SK-N-SH (cell line): ENCODE results near the gene CDK4. TPM values are rescaled to one million over a fixed set of nuclear protein-coding genes. Genes with fewer than 3 reads are reported as not detected.

Experiments
- CTCF ChIA-PET: fragments of 300-600, 350-600 bp; formaldehyde crosslinking; extraction: SDS; loops from one replicate; lab custom pipeline; 2021; lab: Yijun Ruan, JAX
- POLR2A ChIA-PET: fragments of 350-600 bp; sonication (Branson Sonifier 250); formaldehyde crosslinking; extraction: SDS; loops from one replicate; lab custom pipeline; 2020; ENCODE audit warnings: antibody characterized with exemption, inconsistent platforms; lab: Yijun Ruan, JAX
- DNase-seq: peaks from one replicate; pipeline ENCODE4 v3.0.0; 2012
- H2AFZ ChIP-seq: fragments of 200-600 bp; sonication (generic); 2 replicates; pipeline ENCODE4 v1.8.1; 2016; ENCODE audit warnings: antibody characterized with exemption, mild to moderate bottlenecking, low read depth
- H3F3A ChIP-seq: fragments of 200-600 bp; sonication (generic); replicated peaks from 2 replicates; pipeline ENCODE3; 2016; ENCODE audit warnings: antibody characterized with exemption, mild to moderate bottlenecking; ENCODE audit not compliant: insufficient read depth
- H3K27ac ChIP-seq, 2 experiments: fragments of 200-500 bp in 1 of 2; fragments of 200-600 bp in 1 of 2; sonication (Bioruptor generic) in 1 of 2; sonication (generic), shearing (Covaris generic) in 1 of 2; 2 replicates each; pipeline versions ENCODE4 v1.5.1 to v1.6.1; 2014 to 2016; ENCODE audit warnings: low read depth in 2 of 2, inconsistent platforms in 1 of 2, low read length in 1 of 2, mild to moderate bottlenecking in 1 of 2, mixed read lengths in 1 of 2
- H3K27me3 ChIP-seq: fragments of 200-600 bp; sonication (generic), shearing (Covaris generic); 2 replicates; pipeline ENCODE4 v1.6.1; 2016; ENCODE audit warnings: mixed run types; ENCODE audit not compliant: insufficient read depth
- H3K36me3 ChIP-seq, 2 experiments: fragments of 200-500 bp in 1 of 2; fragments of 200-600 bp in 1 of 2; sonication (Bioruptor generic) in 1 of 2; sonication (generic) in 1 of 2; replicated peaks in 1 of 2; 2 replicates each; pipeline versions ENCODE3 to v1.5.1; 2014 to 2016; ENCODE audit warnings: low read length in 1 of 2, mild to moderate bottlenecking in 1 of 2; ENCODE audit not compliant: insufficient read depth in 2 of 2, control insufficient read depth in 1 of 2
- H3K4me1 ChIP-seq, 2 experiments: fragments of 200-500 bp in 1 of 2; fragments of 200-600 bp in 1 of 2; sonication (Bioruptor generic) in 1 of 2; sonication (generic), shearing (Covaris generic) in 1 of 2; 2 replicates each; pipeline versions ENCODE4 v1.5.1 to v1.6.1; 2014 to 2016; ENCODE audit warnings: low read depth in 1 of 2, low read length in 1 of 2, mixed run types in 1 of 2; ENCODE audit not compliant: insufficient read depth in 2 of 2, control insufficient read depth in 1 of 2
- H3K4me2 ChIP-seq: fragments of 200-600 bp; sonication (generic), shearing (Covaris generic); 2 replicates; pipeline ENCODE4 v1.6.1; 2017; ENCODE audit warnings: mixed run types
- H3K4me3 ChIP-seq, 2 experiments: fragments of 200-500 bp in 1 of 2; fragments of 200-600 bp in 1 of 2; sonication (Bioruptor generic) in 1 of 2; sonication (generic), shearing (Covaris generic) in 1 of 2; 2 replicates each; pipeline versions ENCODE4 v1.5.1 to v1.8.1; 2014 to 2016; ENCODE audit warnings: low read depth in 2 of 2, inconsistent platforms in 1 of 2, low read length in 1 of 2, mild to moderate bottlenecking in 1 of 2, mixed read lengths in 1 of 2, moderate library complexity in 1 of 2
- H3K79me2 ChIP-seq: fragments of 200-600 bp; sonication (generic); 2 replicates; pipeline ENCODE4 v1.8.1; 2017; ENCODE audit warnings: mild to moderate bottlenecking; ENCODE audit not compliant: insufficient read depth
- H3K9ac ChIP-seq: fragments of 200-600 bp; sonication (generic); 2 replicates; pipeline ENCODE4 v1.6.1; 2017; ENCODE audit warnings: mixed run types
- H3K9me2 ChIP-seq: fragments of 200-600 bp; sonication (generic); 2 replicates; pipeline ENCODE4 v1.6.1; 2017; ENCODE audit warnings: mixed run types
- H3K9me3 ChIP-seq: fragments of 200-600 bp; sonication (generic); 2 replicates; pipeline ENCODE4 v1.6.1; 2017; ENCODE audit warnings: mixed run types, mild to moderate bottlenecking, moderate library complexity
- H4K20me1 ChIP-seq: fragments of 200-600 bp; sonication (generic); 2 replicates; pipeline ENCODE4 v1.6.1; 2017; ENCODE audit warnings: mild to moderate bottlenecking, mixed run types; ENCODE audit not compliant: insufficient read depth
- EP300 ChIP-seq, 2 experiments: IDR thresholded peaks; 2 replicates each; pipeline versions ENCODE4 v1.4.0 to v1.6.1; 2012; ENCODE audit warnings: borderline replicate concordance in 1 of 2, low read depth in 1 of 2, low read length in 1 of 2
- EZH2phosphoT487 ChIP-seq: fragments of 200-600 bp; sonication (generic); IDR thresholded peaks from 2 replicates; pipeline ENCODE4 v1.6.1; 2017; ENCODE audit warnings: low read depth, mixed run types, mild to moderate bottlenecking, antibody characterized with exemption, moderate library complexity, borderline replicate concordance
- FOSL2 ChIP-seq: IDR thresholded peaks from 2 replicates; pipeline ENCODE4 v1.4.0; 2012; ENCODE audit warnings: low read depth, mild to moderate bottlenecking, moderate library complexity, borderline replicate concordance
- FOXM1 ChIP-seq: IDR thresholded peaks from 2 replicates; pipeline ENCODE4 v1.4.0; 2012; ENCODE audit warnings: low read depth, mild to moderate bottlenecking
- GATA2 ChIP-seq: sonication (generic); formaldehyde crosslinking; IDR thresholded peaks from 2 replicates; pipeline ENCODE4 v1.5.0; 2020; ENCODE audit warnings: mild to moderate bottlenecking, missing genetic modification reagents
- IRF3 ChIP-seq: fragments of 150-350 bp; IDR thresholded peaks from 2 replicates; pipeline ENCODE4 v1.6.1; 2016; ENCODE audit warnings: mild to moderate bottlenecking, low read depth, low read length
- JUND ChIP-seq: IDR thresholded peaks from 2 replicates; pipeline ENCODE4 v1.4.0; 2012
- MAX ChIP-seq: IDR thresholded peaks from 2 replicates; pipeline ENCODE4 v1.4.0; 2012; ENCODE audit warnings: low read depth
- MXI1 ChIP-seq: IDR thresholded peaks from 2 replicates; pipeline ENCODE4 v1.6.1; 2012; ENCODE audit warnings: mild to moderate bottlenecking, low read depth, low read length, improper control_type of control experiment
- NFIC ChIP-seq: IDR thresholded peaks from 2 replicates; pipeline ENCODE4 v1.4.0; 2012; ENCODE audit warnings: borderline replicate concordance
- PBX3 ChIP-seq: IDR thresholded peaks from 2 replicates; pipeline ENCODE4; 2012
- REST ChIP-seq: IDR thresholded peaks from 2 replicates; pipeline ENCODE4 v1.6.1; 2012; ENCODE audit warnings: mild to moderate bottlenecking, low read depth, low read length, moderate library complexity
- RXRA ChIP-seq: IDR thresholded peaks from 2 replicates; pipeline ENCODE4 v1.4.0; 2012; ENCODE audit warnings: low read depth, mild to moderate bottlenecking, borderline replicate concordance
- SIN3A ChIP-seq: IDR thresholded peaks from 2 replicates; pipeline ENCODE4 v1.6.1; 2012; ENCODE audit warnings: low read depth, mild to moderate bottlenecking, low read length, moderate library complexity, borderline replicate concordance
- TEAD4 ChIP-seq: IDR thresholded peaks from 2 replicates; pipeline ENCODE4 v1.4.0; 2012; ENCODE audit warnings: mild to moderate bottlenecking, borderline replicate concordance; ENCODE audit not compliant: insufficient read depth
- USF1 ChIP-seq: IDR thresholded peaks from 2 replicates; pipeline ENCODE4 v1.4.0; 2012; ENCODE audit warnings: low read depth, borderline replicate concordance
- USF2 ChIP-seq: fragments of 150-350 bp; IDR thresholded peaks from 2 replicates; pipeline ENCODE4 v1.6.1; 2017; ENCODE audit warnings: antibody characterized with exemption, low read length, low read depth, borderline replicate concordance
- ZBTB33 ChIP-seq: IDR thresholded peaks from 2 replicates; pipeline ENCODE4 v1.4.0; 2012; ENCODE audit warnings: low read depth, borderline replicate concordance
- WGBS: methylation state at CpG from one replicate; pipeline ENCODE4 v1.1.6; 2017; ENCODE audit warnings: low lambda C conversion rate; 5-methylcytosine and 5-hydroxymethylcytosine counted together
- polyA plus RNA-seq, 3 experiments: library from polyadenylated mRNA; depleted of rRNA; stranded (reverse); fragments of >200 nt; gene quantifications; 2 replicates each; pipeline ENCODE4 v1.2.3, GENCODE V29; 2012

CDK4 gene
- polyA plus RNA-seq, 1 of the 3 experiments (the other 2 are of a cell fraction), result 324 TPM

GRCh38 chr12:57772429-57773322 lies 20.6 kb upstream of the CDK4 start, which contains the start of gene EEF1AKMT3:
Gene EEF1AKMT3, plus strand, starts transcription at chr12:57772614. Its CDS starts 111 bp downstream, at chr12:57772725.
- H3K4me1 ChIP-seq, result peaks cover 3 to 12% of the 10 kb centered on the region in 2 experiments; a peak in 1 of 4 replicates
- H3K9me2 ChIP-seq, result no peaks in the 10 kb centered on the region
- H3K9me3 ChIP-seq, result no peaks in the 10 kb centered on the region
- no peaks in the 10 kb centered on the region for H4K20me1 ChIP-seq
- CTCF ChIA-PET, result interaction anchor here (0.8 to 1.5 kb wide), 4 partner anchors 9 to 46 kb away, joined by 4 to 6 read pairs (median 4); partner anchors contain the start of gene TSFM
- TF ChIP-seq USF2 (no peak), EP300 (IDR thresholded peaks at IDR 0.05; ENCODE audit: borderline replicate concordance in 1 of 2, low read depth in 1 of 2, low read length in 1 of 2) (no peak), RXRA (no peak), SIN3A (peak; percentile 21; the same call in 1 of the 2 replicates), REST (no peak), MXI1 (peak; percentile 45; the same call in 1 of the 2 replicates), IRF3 (no peak), ZBTB33 (no peak), JUND (no peak), FOSL2 (no peak), GATA2 (no peak), EZH2phosphoT487 (no peak), FOXM1 (no peak), USF1 (no peak), MAX (no peak), TEAD4 (no peak), PBX3 (no peak), NFIC (no peak)
- no peaks in the 10 kb centered on the region for H3K27me3 ChIP-seq
- H3K4me3 ChIP-seq, result peak within 1 kb of the TSS; percentile 60 to 78
- POLR2A ChIA-PET, result interaction anchor here (0.7 to 1.2 kb wide), 4 partner anchors 9 to 19 kb away, joined by 4 to 5 read pairs (median 4); no protein-coding TSS in a partner anchor
- H2AFZ ChIP-seq, result peak within 1 kb of the TSS; percentile 88
- peaks cover 33% of the 10 kb centered on the region for H3K79me2 ChIP-seq
- H3K27ac ChIP-seq, result peak within 1 kb of the TSS; percentile 92 to 93
- peak within 1 kb of the TSS; percentile 88 for H3K9ac ChIP-seq
- H3K4me2 ChIP-seq, result peak within 1 kb of the TSS; percentile 93
- H3F3A ChIP-seq, result peaks cover 3% of the 10 kb centered on the region
- peaks cover 9 to 21% of the 10 kb centered on the region in 2 experiments for H3K36me3 ChIP-seq
- WGBS, result 4% methylated on average over 52 of the region's 67 CpGs
- DNase-seq, result peak; percentile 81
